IMR-90 (cell line): ENCODE results near the gene BMP8B. TPM values are rescaled to one million over a fixed set of nuclear protein-coding genes. Genes with fewer than 3 reads are reported as not detected.

Experiments used
- ATAC-seq: fragments of 200-7000 bp; cut with Tn5 transposase; 2 replicates; pipeline ENCODE4 v1.9.1; 2020; ENCODE audit warnings: low read depth, mild to moderate bottlenecking, moderate library complexity
- BruUV-seq: library from RNA; stranded (reverse); fragments of 400-500 nt; replicated peaks from 2 replicates; lab custom pipeline; 2021; lab: Mats Ljungman, UMichigan
- CTCF ChIA-PET: fragments of 300-600 bp; formaldehyde crosslinking; extraction: SDS; loops from one replicate; lab custom pipeline; 2021; ENCODE audit warnings: antibody characterized with exemption; lab: Yijun Ruan, JAX
- POLR2A ChIA-PET: fragments of 300-600 bp; sonication (Branson Sonifier 250); formaldehyde crosslinking; loops from one replicate; lab custom pipeline; 2022; ENCODE audit warnings: antibody characterized with exemption; ENCODE audit not compliant: unreplicated experiment; lab: Charles Lee
- DNase-seq: peaks from one replicate; pipeline ENCODE4 v3.0.0; 2013
- H2AFZ ChIP-seq: replicated peaks from 2 replicates; pipeline ENCODE3; 2013; ENCODE audit warnings: low read length, mild to moderate bottlenecking; ENCODE audit not compliant: poor library complexity
- H2AK5ac ChIP-seq: 2 replicates; pipeline ENCODE4 v1.6.1; 2013; ENCODE audit warnings: low read depth, low read length, inconsistent platforms
- H2AK9ac ChIP-seq: replicated peaks from 2 replicates; pipeline ENCODE3; 2013; ENCODE audit warnings: mild to moderate bottlenecking, low read depth, low read length, moderate library complexity; ENCODE audit not compliant: poor library complexity
- H2BK120ac ChIP-seq: 2 replicates; pipeline ENCODE4 v1.6.1; 2013; ENCODE audit warnings: low read depth, low read length, inconsistent platforms
- H2BK15ac ChIP-seq: 3 replicates; pipeline ENCODE4 v1.6.1; 2013; ENCODE audit warnings: low read depth, low read length, inconsistent platforms
- H2BK20ac ChIP-seq: 2 replicates; pipeline ENCODE4 v1.6.1; 2013; ENCODE audit warnings: low read depth, mild to moderate bottlenecking, inconsistent platforms, low read length, moderate library complexity
- H2BK5ac ChIP-seq: 2 replicates; pipeline ENCODE4 v1.6.1; 2013; ENCODE audit warnings: mild to moderate bottlenecking, low read depth, low read length, inconsistent platforms; ENCODE audit not compliant: poor library complexity, severe bottlenecking
- H3K14ac ChIP-seq: replicated peaks from 2 replicates; pipeline ENCODE4 v1.6.1; 2013; ENCODE audit warnings: low read depth, low read length, inconsistent platforms
- H3K18ac ChIP-seq: 2 replicates; pipeline ENCODE4 v1.6.1; 2013; ENCODE audit warnings: low read depth, low read length, control low read depth
- H3K23ac ChIP-seq: 2 replicates; pipeline ENCODE4 v1.6.1; 2013; ENCODE audit warnings: low read depth, low read length, inconsistent platforms
- H3K27ac ChIP-seq: 2 replicates; pipeline ENCODE4 v1.5.1; 2013; ENCODE audit warnings: mild to moderate bottlenecking, control low read depth, low read length; ENCODE audit not compliant: insufficient read depth
- H3K27me3 ChIP-seq: 2 replicates; pipeline ENCODE4 v1.6.1; 2013; ENCODE audit warnings: low read length; ENCODE audit not compliant: control insufficient read depth, insufficient read depth
- H3K36me3 ChIP-seq: 2 replicates; pipeline ENCODE4 v1.6.1; 2013; ENCODE audit warnings: low read length, mixed read lengths; ENCODE audit not compliant: control insufficient read depth, insufficient read depth
- H3K4ac ChIP-seq: 2 replicates; pipeline ENCODE4 v1.6.1; 2013; ENCODE audit warnings: low read depth, low read length, inconsistent platforms
- H3K4me1 ChIP-seq: 2 replicates; pipeline ENCODE4 v1.6.1; 2013; ENCODE audit warnings: low read length, mixed read lengths; ENCODE audit not compliant: control insufficient read depth, insufficient read depth
- H3K4me2 ChIP-seq: 2 replicates; pipeline ENCODE4 v1.6.1; 2013; ENCODE audit warnings: low read depth, mild to moderate bottlenecking, control low read depth, low read length, moderate library complexity
- H3K4me3 ChIP-seq: 2 replicates; pipeline ENCODE4 v1.5.1; 2013; ENCODE audit warnings: low read depth, mild to moderate bottlenecking, control low read depth, low read length, moderate library complexity; ENCODE audit not compliant: insufficient read depth
- H3K56ac ChIP-seq: 2 replicates; pipeline ENCODE4 v1.6.1; 2013; ENCODE audit warnings: low read length, inconsistent platforms; ENCODE audit not compliant: insufficient read depth; ENCODE audit errors: extremely low read depth
- H3K79me1 ChIP-seq, 2 experiments: 2 replicates each; pipeline ENCODE4 v1.6.1; 2013; ENCODE audit warnings: low read length in 2 of 2, inconsistent platforms in 1 of 2, low read depth in 1 of 2
- H3K9ac ChIP-seq: 2 replicates; pipeline ENCODE4 v1.6.1; 2013; ENCODE audit warnings: low read depth, low read length, control low read depth
- H3K9me1 ChIP-seq: 2 replicates; pipeline ENCODE4 v1.6.1; 2013; ENCODE audit warnings: low read length, inconsistent platforms; ENCODE audit not compliant: insufficient read depth
- H3K9me3 ChIP-seq: 2 replicates; pipeline ENCODE4 v1.6.1; 2013; ENCODE audit warnings: low read length; ENCODE audit not compliant: control insufficient read depth, insufficient read depth
- H4K20me1 ChIP-seq: 2 replicates; pipeline ENCODE4 v1.6.1; 2013; ENCODE audit warnings: low read length, inconsistent platforms; ENCODE audit not compliant: insufficient read depth
- H4K5ac ChIP-seq: 2 replicates; pipeline ENCODE4 v1.6.1; 2013; ENCODE audit warnings: mild to moderate bottlenecking, low read depth, low read length, control low read depth
- H4K8ac ChIP-seq, 2 experiments: 2 replicates each; pipeline ENCODE4 v1.6.1; 2013; ENCODE audit warnings: low read depth in 2 of 2, low read length in 2 of 2, control low read depth in 1 of 2, inconsistent platforms in 1 of 2
- H4K91ac ChIP-seq: 2 replicates; pipeline ENCODE4 v1.6.1; 2013; ENCODE audit warnings: low read depth, low read length, inconsistent platforms; ENCODE audit not compliant: insufficient read depth
- POLR2A ChIP-seq: IDR thresholded peaks from 2 replicates; pipeline ENCODE4 v1.6.1; 2012; ENCODE audit warnings: mild to moderate bottlenecking, low read depth, low read length
- RFX5 ChIP-seq: IDR thresholded peaks from 2 replicates; pipeline ENCODE4 v1.8.0; 2012; ENCODE audit warnings: low read depth, mild to moderate bottlenecking, low read length, moderate library complexity
- SMC3 ChIP-seq: fragments of 150-350 bp; IDR thresholded peaks from 2 replicates; pipeline ENCODE4 v1.6.1; 2016; ENCODE audit warnings: low read depth, mild to moderate bottlenecking, antibody characterized with exemption, low read length, moderate library complexity
- WGBS, 2 experiments: methylation state at CpG; one replicate each; pipeline versions ENCODE4 v1.1.5 to v1.1.7; 2013; ENCODE audit warnings: missing lambda C conversion rate in 2 of 2; ENCODE audit not compliant: insufficient read length in 1 of 2; ENCODE audit errors: extremely low coverage in 2 of 2; 5-methylcytosine and 5-hydroxymethylcytosine counted together
- dilution Hi-C: fragments of 300-500 bp; cut with HindIII; formaldehyde crosslinking; loops from one replicate; pipeline ENCODE4 v1.14.3; 2018; ENCODE audit warnings: low sequenced_read_pairs; ENCODE audit not compliant: unreplicated experiment
- in situ Hi-C: fragments of 300-500 bp; cut with MboI; formaldehyde crosslinking; loops from 3 replicates; pipeline ENCODE4 v1.14.3; 2019; ENCODE audit warnings: low sequenced_read_pairs, inconsistent platforms, mixed read lengths
- intact Hi-C: fragments of 100-400 bp; cut with micrococcal nuclease; formaldehyde crosslinking; loops from 2 replicates; pipeline ENCODE4 v1.10.0; 2022
- polyA plus RNA-seq, 3 experiments: library from polyadenylated mRNA; depleted of rRNA; stranded (reverse); fragments of >200 nt; gene quantifications; 2 replicates each; pipeline ENCODE4 v1.2.3, GENCODE V29; 2012; ENCODE audit warnings: low replicate concordance in 1 of 3
- total RNA-seq: library from RNA; depleted of rRNA; stranded (reverse); fragments of >200 nt; gene quantifications from 2 replicates; pipeline ENCODE4 v1.2.3, GENCODE V29; 2012

The BMP8B gene
- total and polyA plus RNA-seq, 2 of the 4 experiments (the other 2 are of a cell fraction): not detected

GRCh38 chr1:39779821-39780220 is 8.8 kb downstream of the BMP8B start:
- DNase-seq (no peak), ATAC-seq (no peak)
- intact Hi-C loops: no loop called here
- in situ Hi-C loops: no loop called here
- H2AFZ ChIP-seq: no peak overlapping the region
- ChIA-PET POLR2A (no interaction called here), CTCF (no interaction called here)
- no peak overlapping the region for H2BK20ac ChIP-seq
- dilution Hi-C loops: no loop called here
- H3K18ac ChIP-seq: no peak overlapping the region
- no peak overlapping the region for H3K9ac ChIP-seq
- H3K14ac ChIP-seq: no peak overlapping the region
- no peak overlapping the region for H3K4me3 ChIP-seq
- H4K20me1 ChIP-seq: no peaks in the 10 kb centered on the region
- H2AK5ac ChIP-seq: no peak overlapping the region
- no peak overlapping the region for H4K91ac ChIP-seq
- no peak overlapping the region for H4K8ac ChIP-seq
- no TSS peak for BruUV-seq
- no peak overlapping the region for H2BK5ac ChIP-seq
- H2AK9ac ChIP-seq: no peak overlapping the region
- H3K56ac ChIP-seq: no peak overlapping the region
- TF ChIP-seq POLR2A (no peak), RFX5 (no peak), SMC3 (no peak)
- H3K36me3 ChIP-seq: no peaks in the 10 kb centered on the region
- H3K4ac ChIP-seq: no peak overlapping the region
- no peaks in the 10 kb centered on the region for H3K79me1 ChIP-seq
- no peaks in the 10 kb centered on the region for H3K4me1 ChIP-seq
- no peak overlapping the region for H3K4me2 ChIP-seq
- WGBS, 2 experiments: 74% methylated on average over 3 of the region's 5 CpGs; no CpG with 5 or more reads in 1 of the 2 experiments
- peaks cover 46% of the 10 kb centered on the region for H3K27me3 ChIP-seq
- H3K23ac ChIP-seq: no peak overlapping the region
- no peaks in the 10 kb centered on the region for H3K9me3 ChIP-seq
- H2BK15ac ChIP-seq: no peak overlapping the region
- no peak overlapping the region for H2BK120ac ChIP-seq
- H4K5ac ChIP-seq: no peak overlapping the region
- H3K9me1 ChIP-seq: no peaks in the 10 kb centered on the region
- no peak overlapping the region for H3K27ac ChIP-seq
